ENCODE data around the gene PSMB5. TPM values are rescaled to one million over a fixed set of nuclear protein-coding genes. Genes with fewer than 3 reads are reported as not detected.

The PSMB5 gene
- total RNA-seq, 1 donor from 2014 or later: 220 TPM

DNA sequence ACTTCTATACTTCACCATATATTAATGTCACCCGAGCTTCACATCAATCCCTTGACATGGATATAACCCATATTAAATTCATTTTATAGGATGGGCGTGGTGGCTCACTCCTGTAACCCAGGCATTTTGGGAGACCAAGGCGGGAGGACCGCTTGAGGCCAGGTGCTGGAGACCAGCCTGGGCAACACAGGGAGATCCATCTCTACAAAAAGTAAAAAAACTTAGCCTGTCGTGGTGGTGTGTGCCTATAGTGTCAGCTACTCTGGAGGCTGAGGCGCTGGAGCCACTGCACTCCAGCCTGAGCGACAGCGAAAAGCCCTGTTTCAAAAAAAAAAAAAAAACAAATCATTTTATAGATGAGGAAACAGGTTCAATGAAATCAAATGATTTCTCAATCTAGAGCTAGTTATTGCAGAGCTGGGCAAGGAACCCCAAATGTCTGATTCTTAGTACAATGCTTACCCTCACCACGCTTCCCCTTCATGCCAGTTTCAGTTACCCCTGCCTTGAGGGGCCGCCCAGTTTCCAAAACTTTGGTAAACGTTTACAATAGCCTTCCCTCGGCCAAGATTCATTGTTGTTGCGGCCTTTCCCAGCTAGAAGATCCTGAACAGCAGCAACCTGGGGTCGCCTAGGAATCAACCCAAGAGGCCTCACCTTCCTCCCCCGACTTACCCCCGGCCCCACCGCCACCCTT is 751 bp downstream of the PSMB5 start:
- TF ChIP-seq, protein P1, sequence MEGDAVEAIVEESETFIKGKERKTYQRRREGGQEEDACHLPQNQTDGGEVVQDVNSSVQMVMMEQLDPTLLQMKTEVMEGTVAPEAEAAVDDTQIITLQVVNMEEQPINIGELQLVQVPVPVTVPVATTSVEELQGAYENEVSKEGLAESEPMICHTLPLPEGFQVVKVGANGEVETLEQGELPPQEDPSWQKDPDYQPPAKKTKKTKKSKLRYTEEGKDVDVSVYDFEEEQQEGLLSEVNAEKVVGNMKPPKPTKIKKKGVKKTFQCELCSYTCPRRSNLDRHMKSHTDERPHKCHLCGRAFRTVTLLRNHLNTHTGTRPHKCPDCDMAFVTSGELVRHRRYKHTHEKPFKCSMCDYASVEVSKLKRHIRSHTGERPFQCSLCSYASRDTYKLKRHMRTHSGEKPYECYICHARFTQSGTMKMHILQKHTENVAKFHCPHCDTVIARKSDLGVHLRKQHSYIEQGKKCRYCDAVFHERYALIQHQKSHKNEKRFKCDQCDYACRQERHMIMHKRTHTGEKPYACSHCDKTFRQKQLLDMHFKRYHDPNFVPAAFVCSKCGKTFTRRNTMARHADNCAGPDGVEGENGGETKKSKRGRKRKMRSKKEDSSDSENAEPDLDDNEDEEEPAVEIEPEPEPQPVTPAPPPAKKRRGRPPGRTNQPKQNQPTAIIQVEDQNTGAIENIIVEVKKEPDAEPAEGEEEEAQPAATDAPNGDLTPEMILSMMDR (IDR thresholded peaks at IDR 0.05; ENCODE audit: insufficient read depth, low read length, severe bottlenecking): no peak
- no peak for FAIRE-seq
- Histone ChIP-seq H3K36me3 (ENCODE audit: control insufficient read depth, insufficient read depth, low read length) (peaks cover 16% of the 10 kb centered on the region), H3K27me3 (ENCODE audit: control insufficient read depth, insufficient read depth, low read length) (no peaks in the 10 kb centered on the region), H3K4me3 (ENCODE audit: low read depth, low read length) (peak overlapping the region; percentile 60)
- DNase-seq (ENCODE audit: low read depth): no peak

GRCh38 chr14:23033251-23033727 is 1.4 kb downstream of the PSMB5 start:
- Histone ChIP-seq H3K27me3 (ENCODE audit: control insufficient read depth, insufficient read depth, low read length) (no peaks in the 10 kb centered on the region), H3K4me3 (ENCODE audit: low read depth, low read length) (no peak overlapping the region), H3K36me3 (ENCODE audit: control insufficient read depth, insufficient read depth, low read length) (peaks cover 20% of the 10 kb centered on the region)
- TF ChIP-seq, protein P1 (IDR thresholded peaks at IDR 0.05; ENCODE audit: insufficient read depth, low read length, severe bottlenecking): no peak
- DNase-seq (ENCODE audit: low read depth) (no peak), FAIRE-seq (no peak)

DNA sequence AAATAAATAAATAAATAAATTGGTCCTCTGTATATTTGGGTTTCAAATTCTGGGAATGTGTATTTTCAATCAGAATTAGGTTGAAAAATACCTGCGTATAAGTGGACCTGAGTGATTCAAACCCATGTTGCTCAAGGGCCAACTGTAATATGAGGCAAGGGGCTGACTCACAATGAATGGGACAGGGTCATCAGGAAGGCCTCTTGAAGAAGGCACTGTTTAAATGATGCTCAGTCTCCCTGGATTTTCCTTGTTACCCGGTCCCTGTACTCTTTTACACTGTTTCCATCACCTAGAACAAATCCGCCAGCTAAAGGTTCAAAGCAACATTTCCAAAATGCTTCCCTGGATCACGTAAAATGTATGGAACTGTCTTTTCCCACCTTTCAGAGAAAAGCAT is 3.8 kb downstream of the PSMB5 start:
- TF ChIP-seq, protein P1 (IDR thresholded peaks at IDR 0.05; ENCODE audit: insufficient read depth, low read length, severe bottlenecking): no peak
- Histone ChIP-seq H3K4me3 (ENCODE audit: low read depth, low read length) (no peak overlapping the region), H3K36me3 (ENCODE audit: control insufficient read depth, insufficient read depth, low read length) (peaks cover 23% of the 10 kb centered on the region), H3K27me3 (ENCODE audit: control insufficient read depth, insufficient read depth, low read length) (no peaks in the 10 kb centered on the region)
- DNase-seq (ENCODE audit: low read depth): peak; percentile 45
- no peak for FAIRE-seq

GRCh38 chr14:23028799-23029198 is 5.9 kb downstream of the PSMB5 start:
- FAIRE-seq (no peak), DNase-seq (ENCODE audit: low read depth) (no peak)
- TF ChIP-seq, protein P1 (IDR thresholded peaks at IDR 0.05; ENCODE audit: insufficient read depth, low read length, severe bottlenecking): no peak
- Histone ChIP-seq H3K27me3 (ENCODE audit: control insufficient read depth, insufficient read depth, low read length) (no peaks in the 10 kb centered on the region), H3K4me3 (ENCODE audit: low read depth, low read length) (no peak overlapping the region), H3K36me3 (ENCODE audit: control insufficient read depth, insufficient read depth, low read length) (peaks cover 29% of the 10 kb centered on the region)

DNA sequence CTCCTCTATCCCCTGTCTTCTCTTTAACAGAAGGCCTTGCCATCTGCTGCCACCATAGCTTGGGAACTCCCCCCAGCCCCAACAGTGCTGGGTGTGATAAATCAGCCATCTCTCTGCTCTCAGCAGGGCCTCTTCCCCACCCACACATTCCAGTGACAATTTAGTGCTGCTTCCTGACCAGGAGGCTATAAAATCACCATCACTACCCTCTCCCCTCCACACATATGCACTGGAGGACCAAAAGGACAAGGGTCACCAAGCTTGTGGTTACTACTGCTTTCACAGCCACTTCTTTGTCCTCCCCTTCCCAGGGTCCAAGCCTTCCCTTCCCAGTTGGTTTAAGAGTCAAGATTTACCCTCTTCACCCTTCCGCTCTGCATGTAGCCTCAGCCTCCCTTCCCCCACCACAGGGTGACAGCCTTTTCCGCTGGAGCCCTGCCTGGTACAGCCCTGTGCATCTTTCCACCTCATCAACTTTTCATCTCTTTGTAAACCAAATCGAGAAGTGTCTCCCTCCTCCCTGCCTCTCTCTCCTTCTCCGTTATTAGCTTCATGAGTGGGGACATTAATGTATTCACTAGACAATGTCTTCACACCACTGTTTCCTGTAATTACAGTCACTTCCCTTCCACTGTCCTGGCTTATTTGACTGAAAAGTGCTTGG is 9.4 kb downstream of the PSMB5 start:
- Histone ChIP-seq H3K27me3 (ENCODE audit: control insufficient read depth, insufficient read depth, low read length) (no peaks in the 10 kb centered on the region), H3K4me3 (ENCODE audit: low read depth, low read length) (no peak overlapping the region), H3K36me3 (ENCODE audit: control insufficient read depth, insufficient read depth, low read length) (peaks cover 18% of the 10 kb centered on the region)
- FAIRE-seq (no peak), DNase-seq (ENCODE audit: low read depth) (no peak)
- TF ChIP-seq, protein P1 (IDR thresholded peaks at IDR 0.05; ENCODE audit: insufficient read depth, low read length, severe bottlenecking): no peak

Measured in bronchial epithelial cell (primary cell).